HEK293 (cell line): ENCODE results near the gene CTTN.

Experiments used
- CTCF ChIA-PET: fragments of 350-600 bp; formaldehyde crosslinking; extraction: SDS; loops from one replicate; lab custom pipeline; 2021; ENCODE audit warnings: antibody characterized with exemption; lab: Yijun Ruan, JAX
- POLR2A ChIA-PET: fragments of 300-600 bp; formaldehyde crosslinking; extraction: SDS; loops from one replicate; lab custom pipeline; 2020; ENCODE audit warnings: antibody characterized with exemption, inconsistent platforms; lab: Yijun Ruan, JAX
- H3K27ac ChIP-seq: fragments of 200-500 bp; sonication (Bioruptor generic); 2 replicates; pipeline ENCODE4 v1.5.1; 2014; ENCODE audit warnings: low read depth, low read length, control low read depth, inconsistent platforms; ENCODE audit errors: extremely low read depth
- H3K36me3 ChIP-seq, 2 experiments: fragments of 200-500 bp in 1 of 2; sonication (Bioruptor generic) in 1 of 2; 1 replicate in 1 of 2; 2 replicates in 1 of 2; pipeline ENCODE4 v1.5.1; 2014 to 2017; ENCODE audit warnings: inconsistent platforms in 2 of 2, low read length in 2 of 2; ENCODE audit not compliant: control insufficient read depth in 2 of 2, insufficient read depth in 1 of 2
- H3K4me1 ChIP-seq: fragments of 200-500 bp; sonication (Bioruptor generic); 2 replicates; pipeline ENCODE4 v1.5.1; 2014; ENCODE audit warnings: mild to moderate bottlenecking, low read length, inconsistent platforms; ENCODE audit not compliant: control insufficient read depth, insufficient read depth
- H3K4me3 ChIP-seq: 2 replicates; pipeline ENCODE4 v1.5.1; 2011; ENCODE audit warnings: low read depth, mild to moderate bottlenecking, control low read depth, low read length, moderate library complexity
- H3K9me3 ChIP-seq: fragments of 200-500 bp; sonication (Bioruptor generic); 2 replicates; pipeline ENCODE4 v1.5.1; 2014; ENCODE audit warnings: low read depth, low read length, inconsistent platforms; ENCODE audit not compliant: control insufficient read depth, insufficient read depth
- AEBP2 ChIP-seq: fragments of 450-650 bp; formaldehyde crosslinking; IDR thresholded peaks from 2 replicates; pipeline ENCODE4 v1.5.1; 2016; ENCODE audit warnings: missing biosample characterization, missing genetic modification characterization, borderline replicate concordance
- SP2 ChIP-seq: fragments of 450-650 bp; formaldehyde crosslinking; IDR thresholded peaks from 2 replicates; pipeline ENCODE4 v1.5.1; 2016; ENCODE audit warnings: missing biosample characterization, missing genetic modification characterization
- ZEB2 ChIP-seq: fragments of 450-650 bp; formaldehyde crosslinking; IDR thresholded peaks from 2 replicates; pipeline ENCODE4 v1.5.1; 2016; ENCODE audit warnings: missing biosample characterization, missing genetic modification characterization
- ZFP37 ChIP-seq: fragments of 450-650 bp; formaldehyde crosslinking; IDR thresholded peaks from 2 replicates; pipeline ENCODE4 v1.5.1; 2016; ENCODE audit warnings: missing biosample characterization, missing genetic modification characterization
- ZNF155 ChIP-seq: fragments of 450-650 bp; formaldehyde crosslinking; IDR thresholded peaks from 2 replicates; pipeline ENCODE4 v1.5.1; 2016; ENCODE audit warnings: missing biosample characterization, missing genetic modification characterization
- ZNF175 ChIP-seq: fragments of 450-650 bp; formaldehyde crosslinking; IDR thresholded peaks from 2 replicates; pipeline ENCODE4 v1.5.1; 2016; ENCODE audit warnings: missing biosample characterization, missing genetic modification characterization
- ZNF18 ChIP-seq: fragments of 450-650 bp; formaldehyde crosslinking; IDR thresholded peaks from 2 replicates; pipeline ENCODE4 v1.5.1; 2016; ENCODE audit warnings: missing biosample characterization, missing genetic modification characterization
- ZNF19 ChIP-seq: fragments of 450-650 bp; formaldehyde crosslinking; IDR thresholded peaks from 2 replicates; pipeline ENCODE4; 2016; ENCODE audit warnings: missing biosample characterization, missing genetic modification characterization, low read depth
- ZNF37A ChIP-seq: fragments of 450-650 bp; IDR thresholded peaks from 2 replicates; pipeline ENCODE4 v1.5.1; 2018; ENCODE audit warnings: missing biosample characterization, missing genetic modification characterization
- ZNF449 ChIP-seq: fragments of 450-650 bp; formaldehyde crosslinking; IDR thresholded peaks from 2 replicates; pipeline ENCODE4 v1.5.1; 2017; ENCODE audit warnings: missing biosample characterization, mild to moderate bottlenecking, missing genetic modification characterization, moderate library complexity
- ZNF488 ChIP-seq: fragments of 450-650 bp; formaldehyde crosslinking; IDR thresholded peaks from 2 replicates; pipeline ENCODE4 v1.5.1; 2016; ENCODE audit warnings: missing biosample characterization, missing genetic modification characterization
- ZNF529 ChIP-seq: fragments of 450-650 bp; formaldehyde crosslinking; IDR thresholded peaks from 2 replicates; pipeline ENCODE4 v1.5.1; 2017; ENCODE audit warnings: missing genetic modification characterization, missing biosample characterization; ENCODE audit not compliant: insufficient replicate concordance
- ZNF549 ChIP-seq: fragments of 450-650 bp; IDR thresholded peaks from 2 replicates; pipeline ENCODE4 v1.5.1; 2018; ENCODE audit warnings: missing biosample characterization, missing genetic modification characterization, mild to moderate bottlenecking, inconsistent platforms, moderate library complexity
- ZNF692 ChIP-seq: fragments of 450-650 bp; formaldehyde crosslinking; IDR thresholded peaks from 2 replicates; pipeline ENCODE4 v1.5.1; 2016; ENCODE audit warnings: missing biosample characterization, missing genetic modification characterization
- ZNF830 ChIP-seq: fragments of 450-650 bp; IDR thresholded peaks from 2 replicates; pipeline ENCODE4 v1.5.0; 2018; ENCODE audit warnings: missing biosample characterization, missing genetic modification characterization, low read depth, mild to moderate bottlenecking, moderate library complexity
- ZSCAN16 ChIP-seq: fragments of 450-650 bp; formaldehyde crosslinking; IDR thresholded peaks from 2 replicates; pipeline ENCODE4 v1.5.1; 2016; ENCODE audit warnings: missing biosample characterization, missing genetic modification characterization
- ZSCAN30 ChIP-seq: fragments of 450-650 bp; IDR thresholded peaks from 2 replicates; pipeline ENCODE4 v1.5.1; 2018; ENCODE audit warnings: missing biosample characterization, mild to moderate bottlenecking, missing genetic modification characterization, moderate library complexity

The CTTN gene

GRCh38 chr11:70460964-70461363, 62.6 kb downstream of the CTTN start (continued):
- no peak for TF ChIP-seq ZEB2 (tag by site-specific recombination)
- no peak for TF ChIP-seq ZSCAN30 (tag by site-specific recombination)
- no peak for TF ChIP-seq ZNF830 (tag by site-specific recombination)
- no peak for TF ChIP-seq ZNF175 (tag by site-specific recombination)
- TF ChIP-seq ZNF19 (tag by site-specific recombination), result no peak
- no peak for TF ChIP-seq ZSCAN16 (tag by site-specific recombination)
- TF ChIP-seq SP2 (tag by site-specific recombination), result no peak
- TF ChIP-seq ZNF449 (tag by site-specific recombination), result no peak
- no peak for TF ChIP-seq ZNF488
- no peak for TF ChIP-seq ZFP37
- TF ChIP-seq ZNF18 (tag by site-specific recombination), result no peak
- TF ChIP-seq ZNF155, result no peak
- TF ChIP-seq ZNF692, result no peak

- no peaks in the 10 kb centered on the region for H3K9me3 ChIP-seq
- TF ChIP-seq ZNF549 (tag by site-specific recombination) (no peak), AEBP2 (tag by site-specific recombination) (no peak), ZNF529 (tag by site-specific recombination) (no peak), ZNF37A (peak; percentile 81; the same call in 1 of the 2 replicates)
- TF ChIP-seq, all 188 proteins: peak for 1
- H3K4me1 ChIP-seq, result no peaks in the 10 kb centered on the region
- H3K27ac ChIP-seq, result no peak overlapping the region
- no peak overlapping the region for H3K4me3 ChIP-seq
- no peaks in the 10 kb centered on the region for H3K36me3 ChIP-seq
- CTCF ChIA-PET, result interaction anchor here (0.5 to 0.8 kb wide), 2 partner anchors 242 to 334 kb away, joined by 3 read pairs; no protein-coding TSS in a partner anchor
- POLR2A ChIA-PET, result no interaction called here
Measured at GRCh38 chr11:70462818-70463477, 64.6 kb downstream of the CTTN start.
